Adrenal gland (tissue), 12 donors: Measurements from ENCODE around the gene ZNF292. TPM values are rescaled to one million over a fixed set of nuclear protein-coding genes. Genes with fewer than 3 reads are reported as not detected.

Experiments used
- DNase-seq, 7 donors: peaks; one replicate each; pipeline ENCODE4 v3.0.0-alpha.2; 2019 to 2020
- H3K27ac ChIP-seq, 5 donors: fragments of 200-600 bp; sonication (generic) in 4 of 5; 1 replicate in 3 of 5; 2 replicates in 2 of 5; pipeline versions ENCODE4 v1.5.1 to v1.8.0; 2016 to 2020; ENCODE audit warnings: mild to moderate bottlenecking in 1 of 5
- H3K27me3 ChIP-seq: fragments of 200-600 bp; 2 replicates; pipeline ENCODE4 v1.8.0; 2021
- H3K36me3 ChIP-seq, 2 donors: fragments of 200-600 bp; replicated peaks in 1 of 2; 1 replicate in 1 of 2; 2 replicates in 1 of 2; pipeline versions ENCODE4 v1.5.1 to v1.8.0; 2018 to 2022
- H3K4me1 ChIP-seq, 2 donors: fragments of 200-600 bp; replicated peaks in 1 of 2; 1 replicate in 1 of 2; 2 replicates in 1 of 2; pipeline versions ENCODE4 v1.5.1 to v1.8.0; 2018 to 2021
- H3K4me3 ChIP-seq, 4 donors: fragments of 200-600 bp; sonication (generic) in 3 of 4; one replicate each; pipeline ENCODE4 v1.5.1; 2016 to 2018
- H3K9me3 ChIP-seq, 3 donors: fragments of 200-600 bp; sonication (generic) in 1 of 3; replicated peaks in 1 of 3; 1 replicate in 2 of 3; 2 replicates in 1 of 3; pipeline versions ENCODE4 v1.5.1 to v1.8.0; 2016 to 2021
- POLR2A ChIP-seq, 2 donors: fragments of 450-650 bp; IDR thresholded peaks; one replicate each; pipeline ENCODE4 v1.6.1; 2017; ENCODE audit warnings: antibody characterized with exemption in 2 of 2, mild to moderate bottlenecking in 2 of 2, moderate library complexity in 1 of 2
- WGBS, 4 donors: extraction: QIAGEN DNeasy Blood & Tissue Kit in 2 of 4; methylation state at CpG; one replicate each; pipeline versions ENCODE4 v1.1.5 to v1.1.7; 2013 to 2017; 5-methylcytosine and 5-hydroxymethylcytosine counted together
- intact Hi-C, 2 donors: fragments of 100-400 bp; cut with DNase I; formaldehyde crosslinking; loops; one replicate each; pipeline versions ENCODE4 v1.14.1 to v1.15.0; 2022 to 2023
- polyA plus RNA-seq, 3 donors: library from polyadenylated mRNA; stranded (reverse); fragments of 200-250 nt in 2 of 3; fragments of 350-450 nt in 1 of 3; fragmentation: Illumina TruSeq in 1 of 3; extraction: RNeasy Lipid Tissue Mini Kit (QIAGEN cat#74804) in 1 of 3; gene quantifications; one replicate each; pipeline ENCODE4 v1.2.3, GENCODE V29; 2013 to 2014
- total RNA-seq, 9 donors: library from RNA; depleted of rRNA in 4 of 9; stranded (reverse); fragments of >200 nt in 4 of 9; fragments of 120-200 nt in 1 of 9; fragmentation: NEBNext Ultra II Directional in 1 of 9; extraction: Animal tissue kit (Norgen Biotek cat#: 25700) in 1 of 9; gene quantifications; one replicate each; pipeline versions ENCODE4 v1.1.0 to v1.2.4, GENCODE V29; 2013 to 2023
- TF ChIP-seq, protein P1 (sequence below), 6 experiments: fragments of 450-650 bp in 4 of 6; fragments of 200-600 bp in 2 of 6; sonication (generic) in 1 of 6; IDR thresholded peaks; 1 replicate in 5 of 6; 2 replicates in 1 of 6; pipeline versions ENCODE4 v1.5.1 to v1.8.0; 2016 to 2021; ENCODE audit warnings: antibody characterized with exemption in 6 of 6, mild to moderate bottlenecking in 2 of 6, moderate library complexity in 1 of 6
- donor health status: healthy with polysubstance abuse.
- donor health status: Bipolar disorder and iron deficiency.
- donor health status: DM: yes; HTN: yes; CAD: no.
- donor health status: DM: no; HTN: no; CAD: no.
- donor health status: DM: no; HTN: no; CAD: no.
- donor health status: DM: yes; HTN: yes; CAD: no.

Gene ZNF292
- total and polyA plus RNA-seq, 12 donors = 4.8 to 57.2 (median 27.5) TPM

DNA sequence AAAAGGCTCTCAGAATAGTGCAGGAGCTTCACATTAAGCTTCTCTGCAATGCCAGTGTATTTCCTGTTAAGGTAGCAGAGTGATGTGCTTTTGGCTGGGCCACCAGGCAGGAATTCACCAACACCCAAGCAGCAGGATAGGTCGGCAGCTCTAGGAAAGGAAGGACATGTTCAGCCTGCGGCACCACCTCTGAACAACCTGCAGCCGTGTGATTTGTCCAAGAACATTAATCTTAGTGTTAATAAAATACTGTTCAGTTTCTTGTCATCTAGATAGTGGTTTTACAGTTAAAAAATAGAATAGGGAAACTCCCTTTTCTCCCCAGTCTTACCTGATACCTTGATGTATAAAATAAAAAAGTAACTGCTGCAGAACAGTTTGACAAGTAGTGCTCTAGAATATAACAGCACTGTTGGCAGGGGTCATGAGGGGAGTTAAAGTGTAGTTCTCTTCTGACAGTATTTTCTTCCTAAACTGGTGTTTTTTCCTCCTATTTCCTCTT lies 18.8 kb downstream of the ZNF292 start:
- Histone ChIP-seq H3K4me3 (no peak overlapping the region), H3K36me3 (no peaks in the 10 kb centered on the region), H3K27ac (no peak overlapping the region), H3K4me1 (peaks cover 0 to 43% of the 10 kb centered on the region in 2 donors), H3K27me3 (no peaks in the 10 kb centered on the region), H3K9me3 (no peaks in the 10 kb centered on the region)
- no peak for DNase-seq
- TF ChIP-seq, protein P1, sequence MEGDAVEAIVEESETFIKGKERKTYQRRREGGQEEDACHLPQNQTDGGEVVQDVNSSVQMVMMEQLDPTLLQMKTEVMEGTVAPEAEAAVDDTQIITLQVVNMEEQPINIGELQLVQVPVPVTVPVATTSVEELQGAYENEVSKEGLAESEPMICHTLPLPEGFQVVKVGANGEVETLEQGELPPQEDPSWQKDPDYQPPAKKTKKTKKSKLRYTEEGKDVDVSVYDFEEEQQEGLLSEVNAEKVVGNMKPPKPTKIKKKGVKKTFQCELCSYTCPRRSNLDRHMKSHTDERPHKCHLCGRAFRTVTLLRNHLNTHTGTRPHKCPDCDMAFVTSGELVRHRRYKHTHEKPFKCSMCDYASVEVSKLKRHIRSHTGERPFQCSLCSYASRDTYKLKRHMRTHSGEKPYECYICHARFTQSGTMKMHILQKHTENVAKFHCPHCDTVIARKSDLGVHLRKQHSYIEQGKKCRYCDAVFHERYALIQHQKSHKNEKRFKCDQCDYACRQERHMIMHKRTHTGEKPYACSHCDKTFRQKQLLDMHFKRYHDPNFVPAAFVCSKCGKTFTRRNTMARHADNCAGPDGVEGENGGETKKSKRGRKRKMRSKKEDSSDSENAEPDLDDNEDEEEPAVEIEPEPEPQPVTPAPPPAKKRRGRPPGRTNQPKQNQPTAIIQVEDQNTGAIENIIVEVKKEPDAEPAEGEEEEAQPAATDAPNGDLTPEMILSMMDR (IDR thresholded peaks at IDR 0.05) = no peak
- TF ChIP-seq POLR2A (IDR thresholded peaks at IDR 0.05) = no peak
- intact Hi-C loops = no loop called here
- 27 to 38% (median 34%) methylated on average over 3 of the region's 3 CpGs for WGBS, 4 donors

DNA sequence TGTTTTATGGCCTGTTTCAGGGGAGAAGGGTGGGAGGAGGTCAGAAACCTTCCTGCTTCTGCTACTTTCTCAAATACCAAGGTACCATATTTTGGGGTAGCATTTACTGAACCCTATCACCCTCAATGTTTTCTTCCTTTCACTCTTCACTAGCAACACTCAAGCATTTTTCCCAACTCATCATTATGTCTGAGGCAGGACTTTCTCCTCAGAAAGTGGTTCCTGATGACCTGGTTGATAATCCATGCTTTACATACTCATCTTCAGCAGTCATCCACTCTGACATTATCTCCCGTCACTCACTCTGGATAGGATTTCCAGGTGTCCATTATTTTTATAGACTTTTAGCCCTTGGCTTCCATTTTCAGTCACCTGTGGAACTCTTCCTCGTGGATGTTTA lies 21.1 kb downstream of the ZNF292 start:
- H3K27ac ChIP-seq = no peak overlapping the region
- no peaks in the 10 kb centered on the region for H3K9me3 ChIP-seq
- H3K27me3 ChIP-seq = no peaks in the 10 kb centered on the region
- intact Hi-C loops = no loop called here
- TF ChIP-seq, protein P1 (IDR thresholded peaks at IDR 0.05) = no peak
- TF ChIP-seq POLR2A (IDR thresholded peaks at IDR 0.05) = no peak
- no peak overlapping the region for H3K4me3 ChIP-seq
- 94 to 100% (median 99%) methylated on average over 2 of the region's 2 CpGs for WGBS, 4 donors
- H3K36me3 ChIP-seq = no peaks in the 10 kb centered on the region
- no peak for DNase-seq
- peaks cover 0 to 34% of the 10 kb centered on the region in 2 donors for H3K4me1 ChIP-seq

DNA sequence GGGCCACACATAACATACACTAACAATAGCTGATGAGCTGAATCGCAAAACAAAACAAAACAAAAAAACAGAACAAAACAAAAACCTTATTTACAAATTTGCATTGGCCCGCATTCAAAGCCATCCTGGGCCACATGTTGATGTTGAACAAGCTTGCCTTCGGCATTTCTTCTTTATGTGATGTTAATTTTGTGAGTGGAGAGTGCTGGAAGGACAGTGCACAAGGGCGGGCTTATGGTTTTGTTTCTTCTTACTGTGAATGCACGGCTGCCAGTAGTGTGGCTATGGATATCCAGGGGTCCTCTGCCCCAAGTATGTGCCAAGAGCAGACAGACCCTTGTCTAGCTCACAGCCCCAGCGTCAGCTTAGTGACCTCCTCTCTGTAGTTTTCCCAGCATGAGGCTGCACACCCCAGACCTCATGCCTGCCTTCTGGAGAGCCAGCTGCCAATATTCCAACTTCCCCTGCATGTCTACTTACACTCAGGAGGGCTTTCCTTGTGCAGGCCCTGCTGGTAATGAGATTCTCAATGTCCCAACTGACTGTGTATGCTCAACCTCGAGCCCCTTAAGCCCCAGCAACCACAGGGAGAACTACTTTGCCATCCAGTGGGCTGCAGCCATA lies 24.9 kb downstream of the ZNF292 start:
- 90 to 96% (median 94%) methylated on average over 6 to 7 of the region's 7 CpGs for WGBS, 4 donors
- Histone ChIP-seq H3K9me3 (no peaks in the 10 kb centered on the region), H3K4me3 (no peak overlapping the region), H3K36me3 (no peaks in the 10 kb centered on the region), H3K4me1 (peaks cover 0 to 14% of the 10 kb centered on the region in 2 donors), H3K27me3 (no peaks in the 10 kb centered on the region), H3K27ac (no peak overlapping the region)
- DNase-seq = no peak
- intact Hi-C loops = no loop called here
- TF ChIP-seq, protein P1 (IDR thresholded peaks at IDR 0.05) = no peak
- no peak for TF ChIP-seq POLR2A (IDR thresholded peaks at IDR 0.05)

DNA sequence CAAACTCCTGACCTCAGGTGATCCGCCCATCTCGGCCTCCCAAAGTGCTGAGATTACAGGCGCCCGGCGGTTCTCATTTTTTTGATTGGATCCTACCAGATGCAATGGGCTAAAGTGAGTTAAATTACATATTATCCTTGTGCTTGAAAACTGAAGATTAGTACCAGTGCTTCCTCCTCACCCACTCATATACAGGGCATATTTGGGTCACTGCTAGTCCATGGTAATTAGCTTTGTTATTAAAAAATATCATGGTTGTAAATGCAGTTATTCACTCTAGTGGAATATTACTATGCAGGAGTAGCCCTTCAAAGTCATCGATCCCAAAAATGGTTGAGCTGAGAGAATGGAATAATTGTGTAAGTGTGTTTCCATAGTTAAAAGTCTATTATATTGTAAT lies 26.5 kb downstream of the ZNF292 start:
- no peaks in the 10 kb centered on the region for H3K9me3 ChIP-seq
- intact Hi-C loops = no loop called here
- no peaks in the 10 kb centered on the region for H3K36me3 ChIP-seq
- H3K27ac ChIP-seq = no peak overlapping the region
- 95 to 99% (median 98%) methylated on average over 6 of the region's 6 CpGs for WGBS, 4 donors
- DNase-seq = no peak
- no peaks in the 10 kb centered on the region for H3K27me3 ChIP-seq
- H3K4me1 ChIP-seq = peaks cover 0 to 14% of the 10 kb centered on the region in 2 donors
- H3K4me3 ChIP-seq = no peak overlapping the region
- TF ChIP-seq, protein P1 (IDR thresholded peaks at IDR 0.05) = no peak
- TF ChIP-seq POLR2A (IDR thresholded peaks at IDR 0.05) = no peak
